Lower leg skin (tissue), 3 donors: Measurements from ENCODE around the gene TMEM138.

ENCODE experiments used
- CTCF ChIP-seq, 3 donors: fragments of 450-650 bp; IDR thresholded peaks; one replicate each; pipeline ENCODE4 v1.5.1; 2016; ENCODE audit warnings: antibody characterized with exemption in 3 of 3, mild to moderate bottlenecking in 3 of 3, moderate library complexity in 2 of 3
- POLR2A ChIP-seq, 2 donors: fragments of 450-650 bp; IDR thresholded peaks; one replicate each; pipeline ENCODE4 v1.6.1; 2016 to 2017; ENCODE audit warnings: antibody characterized with exemption in 2 of 2, mild to moderate bottlenecking in 1 of 2, moderate library complexity in 1 of 2

- TF ChIP-seq POLR2A (IDR thresholded peaks at IDR 0.05) (no peak), CTCF (IDR thresholded peaks at IDR 0.05) (no peak)
Measured at GRCh38 chr11:61364012-61364675, 2.0 kb downstream of the TMEM138 start.
